Stimulated activated CD8-positive, alpha-beta memory T cell treated with anti-CD3 and anti-CD28 coated beads, Interleukin-7, amount 100 ng/mL, for 48 hours (primary cell): Measurements from ENCODE around the gene ABCF1.

Source experiments
- DNase-seq, 2 donors: peaks; one replicate each; pipeline ENCODE4 v3.0.0-alpha.2; 2020; ENCODE audit warnings: low read depth in 1 of 2; ENCODE audit errors: extremely low read depth in 1 of 2

Gene ABCF1

GRCh38 chr6:30599625-30600324 is 28.5 kb downstream of the ABCF1 start:
- DNase-seq: no peak

GRCh38 chr6:30600451-30600961 is 29.3 kb downstream of the ABCF1 start:
- no peak for DNase-seq

GRCh38 chr6:30601436-30601814 is 30.2 kb downstream of the ABCF1 start:
- DNase-seq: no peak

GRCh38 chr6:30601815-30602641 is 30.8 kb downstream of the ABCF1 start:
- no peak for DNase-seq

- DNase-seq: no peak
Observed at GRCh38 chr6:30603961-30604360, 32.7 kb downstream of the ABCF1 start.

- no peak for DNase-seq
Observed at GRCh38 chr6:30610065-30610464, 38.8 kb downstream of the ABCF1 start.

GRCh38 chr6:30611150-30611855 is 40.1 kb downstream of the ABCF1 start:
- no peak for DNase-seq

GRCh38 chr6:30611856-30612194 is 40.6 kb downstream of the ABCF1 start:
- DNase-seq: no peak

- DNase-seq: no peak
Observed at GRCh38 chr6:30612213-30612612, 41.0 kb downstream of the ABCF1 start.

- no peak for DNase-seq
Observed at GRCh38 chr6:30612687-30613248, 41.5 kb downstream of the ABCF1 start.

GRCh38 chr6:30613251-30614043 is 42.2 kb downstream of the ABCF1 start:
- no peak for DNase-seq

- DNase-seq: no peak
Observed at GRCh38 chr6:30614044-30614842, 43.0 kb downstream of the ABCF1 start.

GRCh38 chr6:30614843-30615218 is 43.6 kb downstream of the ABCF1 start:
- DNase-seq: peak; percentile 47 to 82

GRCh38 chr6:30615219-30615957 is 44.1 kb downstream of the ABCF1 start:
- DNase-seq: no peak

- no peak for DNase-seq
Observed at GRCh38 chr6:30615958-30616810, 44.9 kb downstream of the ABCF1 start.

GRCh38 chr6:30616811-30617564 is 45.7 kb downstream of the ABCF1 start, which contains the start of gene PPP1R10:
Gene PPP1R10, minus strand, starts transcription at chr6:30617243. Its CDS starts 7,299 bp downstream, at chr6:30609944.
- peak; percentile 93 to 99 for DNase-seq

- DNase-seq: peak; percentile 91 to 98
Observed at GRCh38 chr6:30617565-30618269, 46.5 kb downstream of the ABCF1 start, which contains the start of gene MRPS18B. Gene MRPS18B, plus strand, starts transcription at chr6:30617840. Its CDS starts 26 bp downstream, at chr6:30617866.
